GM19467 (cell line): ENCODE results near the gene FAM229A.

Source experiments
- ATAC-seq: cut with Tn5 transposase; IDR thresholded peaks from one replicate; pipeline ENCODE4 v1.9.1; 2021; ENCODE audit warnings: mild to moderate bottlenecking, moderate library complexity; ENCODE audit not compliant: unreplicated experiment

The FAM229A gene

GRCh38 chr1:32332290-32333079 lies 29.8 kb downstream of the FAM229A start:
- no peak for ATAC-seq

- ATAC-seq: no peak
Measured at GRCh38 chr1:32331549-32331948, 30.7 kb downstream of the FAM229A start.

GRCh38 chr1:32330558-32331151 lies 31.6 kb downstream of the FAM229A start:
- ATAC-seq: no peak

DNA sequence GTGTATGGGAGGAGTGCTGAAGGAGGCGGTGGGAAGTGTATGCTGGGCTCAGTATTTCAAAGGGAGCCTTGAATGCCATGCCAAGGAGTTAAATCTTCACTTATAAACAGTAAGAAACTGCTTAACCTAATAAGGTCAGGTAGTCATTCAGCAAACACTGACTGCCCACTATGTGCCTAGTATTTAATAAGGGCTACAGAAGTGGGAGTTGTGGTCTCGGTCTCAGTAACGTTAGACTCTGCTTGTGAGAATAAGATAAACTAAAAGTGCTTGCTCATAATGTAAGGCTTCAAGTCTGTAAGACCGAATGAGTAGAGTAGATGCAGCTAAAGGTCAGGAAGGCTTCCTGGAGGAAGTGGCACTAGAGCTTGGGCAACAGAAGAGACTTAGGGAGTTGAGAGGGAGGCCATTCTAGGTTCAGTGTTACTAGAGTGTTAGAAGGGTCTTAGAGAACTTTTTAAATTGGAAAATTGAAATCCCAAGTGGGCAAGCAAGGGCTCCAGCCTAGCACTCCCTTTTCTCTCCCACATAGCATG lies 32.3 kb downstream of the FAM229A start:
- no peak for ATAC-seq

DNA sequence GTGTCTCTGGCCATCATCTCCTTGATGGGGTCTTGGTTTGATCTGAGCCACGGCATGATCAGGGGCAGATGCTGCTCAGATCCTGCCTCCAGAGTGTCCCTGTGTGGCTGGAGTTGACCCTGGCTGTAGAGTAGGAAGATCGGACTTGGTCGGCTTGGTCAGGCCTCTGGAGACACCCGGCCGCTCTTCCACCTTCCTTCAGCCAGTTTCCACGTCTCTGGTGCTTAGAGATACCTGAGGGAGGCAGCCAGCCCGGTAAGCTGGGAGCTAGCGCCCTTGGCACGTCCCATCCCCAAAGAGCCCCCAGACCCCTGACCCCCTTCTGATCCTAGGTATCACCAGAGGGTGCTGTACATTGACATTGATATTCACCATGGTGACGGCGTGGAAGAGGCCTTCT lies 35.1 kb downstream of the FAM229A start:
- ATAC-seq: no peak

GRCh38 chr1:32321712-32322291 lies 40.5 kb downstream of the FAM229A start:
- ATAC-seq: no peak

DNA sequence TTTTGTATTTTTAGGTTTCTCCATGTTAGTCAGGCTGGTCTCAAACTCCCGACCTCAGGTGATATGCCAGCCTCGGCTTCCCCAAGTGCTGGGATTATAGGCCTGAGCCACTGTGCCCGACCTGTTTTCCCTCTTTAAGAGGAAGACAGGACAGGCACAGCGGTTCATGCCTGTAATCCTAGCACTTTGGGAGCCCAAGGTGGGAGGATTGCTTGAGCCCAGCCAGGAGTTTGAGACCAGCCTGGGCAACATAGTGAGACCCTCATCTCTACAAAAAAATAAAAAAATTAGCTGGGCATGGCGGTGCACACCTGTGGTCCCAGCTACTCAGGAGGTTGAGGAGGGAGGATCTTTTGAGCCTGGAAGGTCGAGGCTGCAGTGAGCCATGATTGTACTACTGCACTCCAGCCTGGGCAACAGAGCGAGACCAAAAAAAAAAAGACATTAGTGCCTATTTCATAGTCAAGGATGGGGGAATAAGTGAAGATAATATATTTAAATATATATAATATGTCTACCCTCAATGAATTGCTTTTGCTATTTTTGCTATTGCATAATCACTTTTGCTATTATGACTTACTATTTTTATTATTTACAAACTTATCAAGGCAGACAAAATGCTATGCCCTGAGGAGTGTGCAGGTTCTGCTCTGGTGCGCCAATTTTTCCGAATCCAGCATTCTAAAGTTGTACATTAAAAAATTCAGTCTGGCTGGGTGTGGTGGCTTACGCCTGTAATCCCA lies 44.0 kb downstream of the FAM229A start:
- ATAC-seq: no peak

- no peak for ATAC-seq
Measured at GRCh38 chr1:32316903-32317277, 45.4 kb downstream of the FAM229A start.

GRCh38 chr1:32311709-32312393 lies 50.4 kb downstream of the FAM229A start:
- no peak for ATAC-seq
